Small intestine (tissue), 7 donors: ENCODE data around the gene ZEB2. TPM values are rescaled to one million over a fixed set of nuclear protein-coding genes. Genes with fewer than 3 reads are reported as not detected.

Source experiments
- DNase-seq, 2 donors: peaks; one replicate each; pipeline versions ENCODE4 v3.0.0 to v3.0.0-alpha.2; 2013
- FAIRE-seq: peaks from 2 replicates; lab custom pipeline; 2012; peaks lifted over from hg19 to GRCh38; lab: Jason Lieb, UNC
- H3K27ac ChIP-seq, 3 donors: one replicate each; pipeline ENCODE4 v1.5.1; 2013; ENCODE audit warnings: low read length in 2 of 3, mild to moderate bottlenecking in 2 of 3, control low read depth in 1 of 3, inconsistent platforms in 1 of 3, low read depth in 1 of 3, moderate library complexity in 1 of 3
- H3K27me3 ChIP-seq, 3 donors: one replicate each; pipeline ENCODE4 v1.6.1; 2013; ENCODE audit warnings: low read length in 3 of 3, inconsistent platforms in 1 of 3; ENCODE audit not compliant: control insufficient read depth in 3 of 3, insufficient read depth in 3 of 3
- H3K36me3 ChIP-seq, 3 donors: one replicate each; pipeline ENCODE4 v1.6.1; 2013; ENCODE audit warnings: low read length in 3 of 3, inconsistent platforms in 1 of 3, low read depth in 1 of 3, mild to moderate bottlenecking in 1 of 3, moderate library complexity in 1 of 3; ENCODE audit not compliant: control insufficient read depth in 3 of 3, insufficient read depth in 2 of 3
- H3K4me1 ChIP-seq, 3 donors: one replicate each; pipeline ENCODE4 v1.6.1; 2013; ENCODE audit warnings: low read length in 2 of 3, inconsistent platforms in 1 of 3, low read depth in 1 of 3, mild to moderate bottlenecking in 1 of 3, moderate library complexity in 1 of 3; ENCODE audit not compliant: control insufficient read depth in 3 of 3, insufficient read depth in 2 of 3
- H3K4me3 ChIP-seq, 3 donors: one replicate each; pipeline ENCODE4 v1.5.1; 2013; ENCODE audit warnings: low read length in 3 of 3, control low read depth in 1 of 3, inconsistent platforms in 1 of 3, low read depth in 1 of 3, mild to moderate bottlenecking in 1 of 3, moderate library complexity in 1 of 3
- H3K9me3 ChIP-seq, 2 donors: one replicate each; pipeline ENCODE4 v1.6.1; 2013; ENCODE audit warnings: low read depth in 1 of 2, low read length in 1 of 2; ENCODE audit not compliant: control insufficient read depth in 2 of 2, insufficient read depth in 1 of 2
- WGBS, 3 donors: extraction: QIAGEN DNeasy Blood & Tissue Kit; methylation state at CpG; one replicate each; pipeline ENCODE4 v1.1.7; 2013; 5-methylcytosine and 5-hydroxymethylcytosine counted together
- polyA plus RNA-seq, 4 donors: library from polyadenylated mRNA; stranded (reverse) in 3 of 4; unstranded in 1 of 4; fragments of 200-250 nt in 3 of 4; fragments of 120-200 nt in 1 of 4; gene quantifications; one replicate each; pipeline versions ENCODE4 v1.2.1 to v1.2.3, GENCODE V29; 2013
- donor health status: healthy with polysubstance abuse.
- donor health status: control.
- donor health status: control.
- donor health status: Bipolar disorder and iron deficiency.
- donor health status: healthy.

Gene ZEB2
- polyA plus RNA-seq, 4 donors, result 2.0 to 30.9 (median 15.3) TPM

DNA sequence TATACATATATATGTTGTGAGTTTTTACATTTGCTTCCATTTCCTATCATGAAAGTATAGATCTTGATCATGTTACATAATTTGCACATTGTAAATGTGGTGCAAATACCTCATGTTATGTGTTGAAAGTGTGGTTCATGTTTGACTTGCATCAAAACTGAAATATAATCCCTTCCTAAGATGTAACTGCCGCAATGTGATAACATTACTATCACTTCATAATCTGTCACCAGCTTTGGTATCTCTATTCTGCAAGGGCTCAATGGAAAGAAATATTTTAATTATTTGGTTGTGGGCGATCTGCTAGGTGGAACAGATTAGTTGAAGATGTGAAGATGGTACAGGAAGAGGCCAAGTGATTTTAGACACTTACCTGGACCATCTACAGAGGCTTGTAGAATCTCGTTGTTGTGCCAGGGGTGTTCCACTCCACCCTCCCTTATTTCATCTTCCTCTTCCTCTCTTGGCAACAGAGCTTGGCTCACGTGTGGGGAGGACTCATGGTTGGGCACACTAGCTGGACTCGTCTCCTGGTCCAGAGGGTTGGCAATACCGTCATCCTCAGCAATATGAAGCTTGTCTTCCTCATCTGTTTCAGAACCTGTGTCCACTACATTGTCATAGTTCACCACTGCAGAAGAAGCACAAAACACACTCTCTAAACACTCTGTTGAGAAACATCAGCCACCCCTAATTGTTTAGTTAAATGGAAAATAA is 90.4 kb downstream of the ZEB2 start:
- Histone ChIP-seq H3K4me3 (no peak overlapping the region), H3K4me1 (peaks cover 0 to 2% (median 0%) of the 10 kb centered on the region in 3 donors), H3K9me3 (no peaks in the 10 kb centered on the region), H3K36me3 (no peaks in the 10 kb centered on the region), H3K27ac (peak overlapping the region in 1 of 3 donors; percentile 73), H3K27me3 (peaks cover 0 to 2% (median 0%) of the 10 kb centered on the region in 3 donors)
- no peak for DNase-seq
- 62 to 76% (median 75%) methylated on average over 6 of the region's 6 CpGs for WGBS, 3 donors
- no peak for FAIRE-seq

DNA sequence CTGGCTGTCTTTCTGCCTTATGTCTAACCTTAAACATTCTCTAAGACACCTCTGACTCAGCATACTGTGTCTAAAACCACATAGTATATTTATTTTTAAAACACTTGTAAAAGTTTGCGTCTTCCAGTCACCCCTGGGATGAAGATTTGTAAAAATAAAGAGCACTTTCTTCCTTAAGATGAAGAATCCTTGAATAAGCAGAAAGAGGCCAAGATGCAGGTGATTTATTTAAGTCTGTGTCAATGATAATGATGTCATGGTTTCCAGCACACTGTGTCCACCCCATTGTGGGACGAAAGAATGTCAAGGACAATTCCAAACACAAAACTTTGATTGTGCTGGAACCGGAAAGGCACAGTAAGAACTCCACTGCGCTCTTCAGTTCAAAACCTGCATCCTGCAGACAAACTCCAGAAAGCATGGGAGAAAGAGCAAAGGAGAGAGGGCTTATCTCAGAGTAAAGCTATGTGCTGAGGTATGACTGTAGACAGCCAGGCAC is 92.9 kb downstream of the ZEB2 start:
- 38 to 47% (median 43%) methylated on average over 4 of the region's 4 CpGs for WGBS, 3 donors
- H3K9me3 ChIP-seq, result no peaks in the 10 kb centered on the region
- H3K36me3 ChIP-seq, result no peaks in the 10 kb centered on the region
- H3K27ac ChIP-seq, result peak overlapping the region in 1 of 3 donors; percentile 9
- H3K27me3 ChIP-seq, result peaks cover 0 to 3% (median 0%) of the 10 kb centered on the region in 3 donors
- H3K4me1 ChIP-seq, result peaks cover 0 to 2% (median 0%) of the 10 kb centered on the region in 3 donors
- FAIRE-seq (no peak), DNase-seq (peak in 1 of 2 donors; percentile 8)
- no peak overlapping the region for H3K4me3 ChIP-seq

DNA sequence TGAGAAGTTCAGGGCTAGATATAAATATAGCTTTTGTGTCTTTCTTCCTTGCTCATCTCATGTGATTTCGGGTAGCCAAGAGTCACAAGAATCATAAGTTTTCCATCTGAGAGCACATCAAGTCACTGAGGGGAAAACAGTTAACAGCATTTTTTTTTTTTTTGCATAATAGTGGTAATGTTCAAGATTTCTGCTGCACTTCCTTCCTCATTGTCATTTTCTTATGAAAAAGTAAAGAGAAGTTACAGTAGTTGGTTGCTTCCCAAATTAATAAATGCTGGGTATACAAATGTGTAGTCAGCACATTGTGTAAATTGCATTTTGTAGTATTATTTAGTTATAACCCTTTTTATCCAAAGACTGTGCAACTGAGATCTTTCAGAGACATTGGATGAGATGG is 93.6 kb downstream of the ZEB2 start:
- peaks cover 0 to 3% (median 0%) of the 10 kb centered on the region in 3 donors for H3K27me3 ChIP-seq
- no peak overlapping the region for H3K4me3 ChIP-seq
- H3K9me3 ChIP-seq, result no peaks in the 10 kb centered on the region
- FAIRE-seq (no peak), DNase-seq (no peak)
- WGBS, 3 donors, result 50 to 75% (median 65%) methylated on average over 1 of the region's 1 CpG
- no peak overlapping the region for H3K27ac ChIP-seq
- H3K36me3 ChIP-seq, result no peaks in the 10 kb centered on the region
- H3K4me1 ChIP-seq, result no peaks in the 10 kb centered on the region

DNA sequence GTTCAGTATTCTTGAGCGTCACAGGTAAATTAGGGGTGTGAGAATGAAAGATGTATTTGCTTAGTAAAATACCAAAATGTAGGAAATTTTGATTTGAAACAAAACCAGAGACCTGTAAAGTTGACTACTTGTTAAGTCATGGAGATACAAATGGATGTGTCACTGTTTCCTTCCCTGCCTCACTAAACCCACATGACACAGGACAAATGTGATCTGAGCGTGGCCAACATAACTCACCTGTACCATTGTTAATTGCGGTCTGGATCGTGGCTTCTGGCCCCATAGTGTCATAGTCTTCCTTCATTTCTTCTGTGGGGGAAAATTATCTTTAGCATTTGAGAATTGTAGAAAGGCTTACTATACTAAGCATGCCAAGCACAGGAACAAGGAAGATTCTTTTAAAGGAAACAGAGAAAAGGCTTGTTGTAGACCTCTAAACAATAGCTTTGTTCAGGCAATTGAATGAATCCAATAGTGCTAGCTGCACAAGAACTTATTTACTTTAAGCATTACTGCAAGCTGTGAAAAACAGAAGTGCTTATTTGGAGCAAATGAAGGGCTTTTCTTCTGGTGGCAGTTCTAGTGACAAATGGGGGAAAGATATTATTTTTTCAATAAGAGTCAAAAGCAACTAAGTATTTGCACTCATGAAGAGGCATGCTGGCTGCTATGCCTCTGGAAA is 95.2 kb downstream of the ZEB2 start:
- Histone ChIP-seq H3K27me3 (peaks cover 0 to 3% (median 0%) of the 10 kb centered on the region in 3 donors), H3K27ac (peak overlapping the region in 1 of 3 donors; percentile 58), H3K4me3 (no peak overlapping the region), H3K9me3 (no peaks in the 10 kb centered on the region), H3K4me1 (no peaks in the 10 kb centered on the region), H3K36me3 (no peaks in the 10 kb centered on the region)
- FAIRE-seq, result no peak
- 83 to 85% (median 85%) methylated on average over 4 of the region's 4 CpGs for WGBS, 3 donors
- DNase-seq, result no peak

DNA sequence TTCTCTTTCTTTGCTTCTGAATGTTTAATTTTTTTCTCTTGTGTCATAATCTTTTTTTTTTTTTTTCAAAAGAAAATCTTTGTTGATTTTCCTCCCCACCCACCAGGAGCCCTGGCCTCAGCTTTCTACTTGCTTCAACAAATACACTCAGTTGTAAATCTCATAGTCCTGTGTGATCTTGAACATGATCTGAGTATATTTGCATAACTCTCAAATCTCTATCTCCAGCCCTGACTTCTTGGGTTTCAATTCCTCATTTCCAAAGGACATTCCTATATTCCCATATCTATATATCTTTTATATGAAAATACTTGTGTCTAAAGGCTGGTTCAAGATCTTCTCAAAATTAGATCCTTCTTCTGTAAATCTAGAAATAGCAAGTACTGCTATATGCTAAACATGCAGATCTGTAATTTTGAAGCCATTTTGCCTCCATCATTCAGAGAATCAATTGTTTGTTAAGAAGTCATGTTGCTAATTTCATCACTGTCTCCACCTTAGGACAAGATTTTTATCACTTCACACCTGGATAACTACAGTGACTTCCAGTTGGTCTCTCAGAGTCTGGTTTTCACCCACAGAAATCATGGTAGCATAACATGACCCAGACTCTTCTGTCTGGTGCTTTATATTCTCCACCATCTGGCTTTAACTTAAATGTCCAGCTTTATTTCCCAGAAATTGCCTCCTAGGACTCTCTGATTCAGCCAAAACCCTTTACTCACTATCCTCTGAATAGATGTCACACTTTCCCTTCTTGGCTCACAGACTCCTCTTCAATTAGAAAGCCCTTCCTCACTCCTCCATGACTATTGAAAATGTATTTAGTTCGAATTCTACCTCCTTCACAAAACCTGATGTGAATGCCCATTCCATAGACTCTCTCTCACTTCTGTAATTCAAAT is 98.1 kb downstream of the ZEB2 start:
- no peak overlapping the region for H3K27ac ChIP-seq
- H3K9me3 ChIP-seq, result no peaks in the 10 kb centered on the region
- FAIRE-seq (no peak), DNase-seq (no peak)
- 48 to 93% (median 70%) methylated on average over 1 of the region's 1 CpG for WGBS, 3 donors
- peaks cover 0 to 3% (median 0%) of the 10 kb centered on the region in 3 donors for H3K27me3 ChIP-seq
- no peaks in the 10 kb centered on the region for H3K4me1 ChIP-seq
- H3K4me3 ChIP-seq, result no peak overlapping the region
- H3K36me3 ChIP-seq, result no peaks in the 10 kb centered on the region

DNA sequence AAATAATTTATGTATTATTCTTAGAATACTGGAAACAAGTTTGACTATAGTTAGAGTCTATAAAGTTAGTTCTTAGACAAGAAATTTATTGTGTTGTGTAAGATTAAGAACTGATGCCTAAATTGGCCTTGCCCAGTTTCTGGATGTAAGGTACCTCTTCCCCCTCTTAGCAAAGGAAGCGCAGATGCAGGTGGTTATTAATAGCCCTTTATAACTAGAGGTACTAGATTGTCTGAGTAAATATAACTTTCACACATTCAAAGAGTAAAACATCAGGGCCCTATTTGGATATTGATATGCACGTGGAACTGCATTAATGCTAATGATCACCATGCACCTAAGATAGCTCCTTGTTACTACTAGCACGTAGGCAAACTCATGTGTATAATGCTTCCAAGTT is 100.7 kb downstream of the ZEB2 start:
- Histone ChIP-seq H3K4me3 (no peak overlapping the region), H3K4me1 (no peaks in the 10 kb centered on the region), H3K36me3 (no peaks in the 10 kb centered on the region), H3K27me3 (no peaks in the 10 kb centered on the region), H3K27ac (no peak overlapping the region), H3K9me3 (no peaks in the 10 kb centered on the region)
- WGBS, 3 donors, result 79 to 90% (median 80%) methylated on average over 3 of the region's 3 CpGs
- FAIRE-seq, result no peak
- no peak for DNase-seq

DNA sequence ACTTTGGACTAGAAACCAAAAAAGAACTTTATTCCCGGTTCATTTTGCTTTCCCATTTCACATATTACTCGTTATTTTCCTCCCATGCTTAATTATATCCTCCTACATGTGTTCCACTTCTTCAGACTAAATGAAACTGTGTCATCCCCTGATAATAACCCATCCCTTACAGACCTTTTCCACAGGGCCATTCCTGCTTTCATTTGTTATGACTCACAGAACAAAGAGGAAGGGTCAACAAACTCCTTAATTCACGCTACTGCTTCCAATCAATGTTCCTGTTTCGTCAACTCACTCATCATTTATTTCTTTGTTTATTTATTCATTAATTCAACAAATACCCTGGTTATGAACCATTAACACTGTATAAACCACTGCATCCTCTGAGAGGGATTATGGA is 104.5 kb downstream of the ZEB2 start:
- Histone ChIP-seq H3K9me3 (no peaks in the 10 kb centered on the region), H3K4me1 (no peaks in the 10 kb centered on the region), H3K4me3 (no peak overlapping the region), H3K36me3 (no peaks in the 10 kb centered on the region), H3K27ac (no peak overlapping the region), H3K27me3 (no peaks in the 10 kb centered on the region)
- FAIRE-seq (no peak), DNase-seq (no peak)
- WGBS, 3 donors, result 78 to 84% (median 79%) methylated on average over 4 of the region's 4 CpGs

DNA sequence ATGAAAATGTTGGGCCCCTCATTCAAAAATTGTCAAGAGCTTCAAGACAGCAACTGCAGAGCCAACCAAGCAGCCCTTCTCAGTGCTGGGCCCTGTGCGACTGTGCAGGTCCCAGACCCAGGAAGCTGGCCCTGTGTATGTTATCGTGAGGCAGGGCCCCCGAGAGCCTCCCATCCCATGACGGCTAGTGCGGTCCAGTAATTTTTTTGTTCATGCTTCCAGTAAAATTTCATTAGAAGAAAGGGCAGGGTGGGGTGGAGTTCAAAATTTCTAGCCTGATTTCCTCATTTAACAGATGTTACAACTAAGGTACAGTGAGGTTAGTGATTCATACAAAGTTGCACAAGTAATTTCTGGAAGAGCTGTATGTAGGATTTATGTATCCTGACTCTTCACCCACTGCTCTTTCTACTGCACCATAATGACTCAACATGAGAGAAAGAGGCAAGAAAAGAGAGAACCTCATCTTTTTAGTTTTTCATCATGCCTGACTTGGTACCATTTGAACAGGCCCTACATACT is 105.5 kb downstream of the ZEB2 start:
- Histone ChIP-seq H3K9me3 (no peaks in the 10 kb centered on the region), H3K4me1 (no peaks in the 10 kb centered on the region), H3K27me3 (no peaks in the 10 kb centered on the region), H3K36me3 (no peaks in the 10 kb centered on the region), H3K4me3 (no peak overlapping the region), H3K27ac (peak overlapping the region in 1 of 3 donors; percentile 16)
- FAIRE-seq, result no peak
- WGBS, 3 donors, result 79 to 89% (median 80%) methylated on average over 5 of the region's 5 CpGs
- no peak for DNase-seq
